Caki2 (cell line): Measurements from ENCODE around the gene PSME3. TPM values are rescaled to one million over a fixed set of nuclear protein-coding genes. Genes with fewer than 3 reads are reported as not detected.
"Not testable (repeated sequence)": the region's sequence is repeated elsewhere in the genome, so short reads cannot be mapped to it uniquely, and the experiment has no call there.

ENCODE experiments used
- DNase-seq: peaks from one replicate; pipeline ENCODE4 v3.0.0-alpha.2; 2015; ENCODE audit warnings: low read depth
- in situ Hi-C: cut with HindIII; loops from 2 replicates; pipeline ENCODE4 v1.10.0; 2016; ENCODE audit warnings: low sequenced_read_pairs, low pct_unique_long_range_greater_than_20kb, mixed read lengths
- total RNA-seq: library from RNA; depleted of rRNA; stranded (reverse); fragments of >200 nt; shearing (Covaris generic); gene quantifications from 2 replicates; pipeline ENCODE4 v1.2.3, GENCODE V29; 2014; ENCODE audit warnings: low replicate concordance

The PSME3 gene
- total RNA-seq, 1 experiment from 2014 or later: 83.1 TPM

- no peak for DNase-seq
- in situ Hi-C loops: no loop called here
Observed at GRCh38 chr17:42866631-42867575, 33.7 kb downstream of the PSME3 start.

- in situ Hi-C loops, DNase-seq: not testable (repeated sequence)
Observed at GRCh38 chr17:42867694-42868261, 34.6 kb downstream of the PSME3 start.

DNA sequence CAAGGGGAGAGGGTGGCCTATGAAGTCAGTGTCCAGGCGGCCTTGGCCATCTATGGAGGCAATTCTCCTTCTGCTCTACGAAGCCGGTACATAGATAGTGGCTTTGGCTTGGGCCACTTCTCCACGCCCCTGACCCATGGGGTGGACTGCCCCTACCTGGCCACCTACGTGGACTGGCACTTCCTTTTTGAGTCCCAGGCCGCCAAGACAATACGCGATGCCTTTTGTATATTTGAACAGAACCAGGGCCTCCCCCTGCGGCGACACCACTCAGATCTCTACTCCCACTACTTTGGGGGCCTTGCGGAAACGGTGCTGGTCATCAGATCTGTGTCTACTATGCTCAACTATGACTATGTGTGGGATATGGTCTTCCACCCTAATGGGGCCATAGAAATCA is 35.1 kb downstream of the PSME3 start:
- in situ Hi-C loops: no loop called here
- no peak for DNase-seq

DNA sequence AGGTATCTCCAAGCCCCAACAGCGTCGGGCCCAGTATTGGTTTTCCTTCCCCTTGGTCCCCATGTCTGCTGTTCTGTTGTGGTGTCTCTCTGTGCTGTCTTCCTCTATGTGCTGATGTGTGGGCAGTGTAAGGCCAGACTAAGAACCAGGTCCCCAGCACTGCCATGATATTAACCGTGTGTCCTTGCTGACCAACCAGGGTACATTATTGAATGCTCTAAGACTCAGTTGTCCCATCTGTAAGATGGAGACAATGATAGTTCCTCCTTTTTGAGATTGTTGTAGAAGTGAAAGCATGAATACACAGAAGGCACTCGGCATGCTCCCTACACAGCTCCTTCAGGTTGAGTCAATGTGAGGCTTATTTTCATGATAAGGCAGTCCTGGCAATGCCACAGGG is 38.5 kb downstream of the PSME3 start:
- in situ Hi-C loops: no loop called here
- DNase-seq: no peak

DNA sequence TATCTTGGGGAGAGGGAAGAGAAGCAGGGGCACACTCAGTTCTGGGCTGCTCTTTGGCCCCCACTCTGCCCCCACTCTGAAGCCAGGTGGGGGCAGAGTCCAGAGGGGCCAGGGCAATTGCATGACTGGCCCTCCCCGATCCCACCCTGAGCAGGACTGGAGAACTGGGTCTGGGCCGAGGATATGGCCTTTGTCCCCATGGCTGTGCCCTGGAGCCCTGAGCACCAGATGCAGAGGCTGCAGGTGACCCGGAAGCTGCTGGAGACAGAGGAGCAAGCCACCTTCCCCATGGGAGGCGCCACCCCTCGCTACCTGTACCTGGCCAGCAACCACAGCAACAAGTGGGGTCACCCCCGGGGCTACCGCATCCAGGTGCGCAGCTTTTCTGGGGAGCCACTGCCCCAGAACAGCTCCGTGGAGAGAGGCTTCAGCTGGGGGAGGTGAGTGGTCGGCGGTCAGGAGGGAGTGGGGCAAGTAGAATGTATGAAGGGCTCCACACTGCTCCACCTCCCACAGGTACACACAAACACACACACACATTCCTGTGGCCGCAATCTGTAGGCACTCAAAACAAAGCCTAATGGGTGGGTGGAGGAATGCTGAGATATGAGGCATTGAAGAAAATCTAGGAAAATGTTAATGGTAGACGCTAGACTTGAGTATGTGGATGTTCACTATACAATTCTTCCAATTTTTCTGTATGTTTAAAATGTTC is 39.2 kb downstream of the PSME3 start:
- DNase-seq: no peak
- in situ Hi-C loops: no loop called here

DNA sequence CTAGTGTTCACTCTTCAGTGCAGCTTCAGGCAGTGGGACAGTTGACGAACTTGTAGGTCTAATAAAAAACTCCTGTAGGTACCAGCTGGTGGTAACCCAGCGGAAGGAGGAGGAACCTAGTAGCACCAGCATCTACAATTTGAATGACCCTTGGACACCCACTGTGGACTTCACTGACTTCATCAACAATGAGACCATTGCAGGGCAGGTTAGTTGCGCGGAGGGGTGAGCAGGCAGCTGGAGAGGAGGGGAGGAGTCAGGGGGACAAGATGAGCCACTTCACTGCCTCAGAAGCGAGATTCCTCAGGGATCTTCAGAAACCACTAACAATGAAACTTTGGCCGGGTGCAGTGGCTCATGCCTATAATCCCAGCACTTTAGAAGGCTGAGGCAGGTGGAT is 40.1 kb downstream of the PSME3 start:
- no peak for DNase-seq
- in situ Hi-C loops: no loop called here

DNA sequence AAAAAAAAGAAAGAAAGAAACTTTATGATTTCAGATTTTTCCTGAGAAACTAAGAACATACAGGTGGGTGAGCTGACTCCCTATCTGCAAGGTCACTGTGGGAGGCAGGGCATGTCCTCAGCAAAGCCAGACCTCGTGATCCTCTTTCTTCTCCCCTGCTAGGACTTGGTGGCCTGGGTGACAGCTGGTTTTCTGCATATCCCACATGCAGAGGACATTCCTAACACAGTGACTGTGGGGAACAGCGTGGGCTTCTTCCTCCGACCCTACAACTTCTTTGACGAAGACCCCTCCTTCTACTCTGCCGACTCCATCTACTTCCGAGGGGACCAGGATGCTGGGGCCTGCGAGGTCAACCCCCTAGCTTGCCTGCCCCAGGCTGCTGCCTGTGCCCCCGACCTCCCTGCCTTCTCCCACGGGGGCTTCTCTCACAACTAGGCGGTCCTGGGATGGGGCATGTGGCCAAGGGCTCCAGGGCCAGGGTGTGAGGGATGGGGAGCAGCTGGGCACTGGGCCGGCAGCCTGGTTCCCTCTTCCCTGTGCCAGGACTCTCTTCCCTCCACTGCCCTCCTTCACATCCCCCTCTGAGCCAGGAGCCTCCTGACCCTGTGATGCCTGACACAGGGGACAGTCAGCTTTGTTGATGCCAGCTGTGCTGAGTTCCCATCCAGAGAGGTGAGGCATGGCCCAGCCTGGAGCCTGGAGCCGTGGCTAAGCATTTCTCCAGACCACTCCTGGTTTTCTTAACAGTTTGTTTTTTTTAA is 40.9 kb downstream of the PSME3 start:
- DNase-seq, in situ Hi-C loops: not testable (repeated sequence)

DNA sequence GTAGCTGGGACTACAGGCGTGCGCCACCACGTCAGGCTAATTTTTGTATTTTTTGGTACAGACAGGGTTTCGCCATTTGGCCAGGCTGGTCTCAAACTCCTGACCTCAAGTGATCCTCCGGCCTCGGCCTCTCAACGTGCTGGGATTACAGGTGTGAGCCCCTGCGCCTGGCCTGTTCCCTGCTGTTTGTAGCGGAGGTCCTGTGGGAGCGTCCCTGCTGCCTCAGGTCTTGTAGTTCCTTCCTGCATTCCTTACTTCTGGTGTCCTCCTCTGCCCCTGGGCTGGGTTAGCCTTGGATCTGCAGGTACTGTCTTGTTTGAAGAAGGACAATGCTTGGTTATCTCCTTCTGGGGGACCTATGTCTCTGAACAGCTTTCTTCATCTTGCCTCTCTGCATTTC is 43.8 kb downstream of the PSME3 start:
- in situ Hi-C loops: no loop called here
- no peak for DNase-seq

DNA sequence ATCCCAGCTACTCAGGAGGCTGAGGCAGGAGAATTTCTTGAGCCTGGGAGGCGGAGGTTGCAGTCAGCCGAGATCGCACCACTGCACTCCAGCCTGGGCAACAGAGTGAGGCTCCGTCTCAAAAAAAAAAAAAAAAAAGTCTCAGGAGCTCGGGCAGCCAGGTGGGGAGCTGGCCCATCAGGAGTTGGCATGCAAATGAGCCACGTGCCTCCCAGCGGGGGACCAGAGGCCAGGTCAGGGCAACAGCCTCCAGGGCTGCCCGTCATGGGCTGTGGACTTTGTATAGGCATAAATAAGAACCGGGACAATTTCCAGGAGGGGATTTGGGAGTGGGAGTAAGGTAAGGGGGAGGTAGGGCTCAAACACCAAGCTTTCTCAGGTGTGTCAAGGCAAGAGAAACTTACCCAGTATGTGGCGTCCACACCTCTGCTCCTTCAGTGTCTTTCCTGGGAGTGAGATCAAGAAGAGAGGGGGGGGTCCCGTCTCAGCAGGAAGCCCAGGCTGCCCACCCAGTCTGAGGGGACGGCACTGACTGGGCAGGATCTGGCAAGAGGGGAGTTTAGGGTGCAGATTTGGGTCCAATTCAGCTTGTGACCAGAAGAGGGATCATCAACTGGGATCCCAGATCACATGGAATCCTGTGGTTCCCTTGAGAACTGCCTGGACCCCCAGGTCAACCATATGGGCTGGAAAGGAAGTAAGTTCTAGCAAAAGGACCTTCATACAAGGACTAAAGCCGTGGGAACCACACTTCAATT is 45.1 kb downstream of the PSME3 start:
- DNase-seq: no peak
- in situ Hi-C loops: no loop called here

- in situ Hi-C loops: no loop called here
- DNase-seq: no peak
Observed at GRCh38 chr17:42878924-42879595, 45.9 kb downstream of the PSME3 start.

- in situ Hi-C loops: no loop called here
- DNase-seq: no peak
Observed at GRCh38 chr17:42879596-42879985, 46.4 kb downstream of the PSME3 start.

DNA sequence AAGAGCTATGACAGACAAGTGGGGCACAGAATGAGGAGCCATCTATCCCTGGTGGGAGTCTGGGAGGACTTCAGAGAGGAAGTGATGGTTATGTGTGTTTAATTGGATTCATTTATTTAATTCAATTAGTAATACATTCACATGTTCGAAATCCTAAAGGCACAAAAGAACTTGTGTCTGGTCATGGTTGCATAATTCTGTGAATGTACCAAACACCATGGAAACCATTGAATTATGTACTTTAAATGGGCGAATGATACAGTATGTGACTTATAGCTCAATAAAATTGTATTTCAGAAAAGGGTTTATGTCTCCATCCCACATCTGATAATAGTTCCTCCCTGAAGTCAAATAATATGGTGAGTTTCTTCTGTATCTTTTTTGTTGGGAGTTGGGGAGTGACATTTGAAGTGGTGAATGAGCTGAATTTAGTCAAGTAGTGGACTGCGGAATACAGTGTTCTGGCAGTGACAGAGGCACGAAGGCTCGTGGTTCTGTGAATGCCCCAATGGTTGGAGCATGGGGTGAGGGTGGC is 47.6 kb downstream of the PSME3 start:
- in situ Hi-C loops: no loop called here
- DNase-seq: no peak

- in situ Hi-C loops, DNase-seq: not testable (repeated sequence)
Observed at GRCh38 chr17:42881706-42882105, 48.5 kb downstream of the PSME3 start.

- in situ Hi-C loops: no loop called here
Observed at GRCh38 chr17:42882166-42882565, 49.0 kb downstream of the PSME3 start.

GRCh38 chr17:42883802-42884558 is 50.8 kb downstream of the PSME3 start:
- in situ Hi-C loops: no loop called here
- peak; percentile 89 for DNase-seq

More at GRCh38 chr17:42882166-42882565, 49.0 kb downstream of the PSME3 start:
- DNase-seq: no peak

DNA sequence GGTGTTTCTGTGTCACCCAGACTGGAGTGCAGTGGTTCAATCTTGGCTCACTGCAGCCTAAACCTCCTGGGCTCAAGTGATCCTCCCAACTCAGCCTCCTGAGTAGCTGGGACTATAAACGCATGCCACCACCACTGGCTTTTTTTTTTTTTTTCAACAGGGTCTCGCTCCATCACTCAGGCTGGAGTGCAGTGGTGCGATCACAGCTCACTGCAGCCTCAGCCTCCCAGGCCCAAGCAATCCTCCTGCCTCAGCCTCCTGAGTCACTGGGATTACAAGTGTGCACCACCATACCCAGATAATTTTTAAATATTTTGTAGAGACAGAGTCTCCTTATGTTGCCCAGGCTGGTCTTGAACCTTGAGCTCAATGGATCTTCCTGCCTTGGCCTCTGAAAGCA is 52.6 kb downstream of the PSME3 start:
- in situ Hi-C loops, DNase-seq: not testable (repeated sequence)
